Loucy (cell line): ENCODE measurements around the gene LMO7.

Experiments used
- H2AFZ ChIP-seq: fragments of 200-600 bp; sonication (generic); 2 replicates; pipeline ENCODE4 v1.6.0; 2016; ENCODE audit warnings: antibody characterized with exemption, mild to moderate bottlenecking, low read length, moderate library complexity
- H3F3A ChIP-seq: fragments of 200-600 bp; 2 replicates; pipeline ENCODE4 v1.6.0; 2016; ENCODE audit warnings: antibody characterized with exemption, low read depth, mild to moderate bottlenecking
- H3K27me3 ChIP-seq: fragments of 200-600 bp; sonication (generic); 2 replicates; pipeline ENCODE4 v1.6.1; 2014; ENCODE audit warnings: low read length, mild to moderate bottlenecking; ENCODE audit not compliant: insufficient read depth, poor library complexity, severe bottlenecking
- H3K36me3 ChIP-seq: fragments of 200-600 bp; sonication (generic); 2 replicates; pipeline ENCODE4 v1.6.1; 2016; ENCODE audit warnings: low read length; ENCODE audit not compliant: insufficient read depth
- H3K4me1 ChIP-seq: fragments of 200-600 bp; sonication (generic); 2 replicates; pipeline ENCODE4 v1.5.1; 2014; ENCODE audit warnings: low read length, mild to moderate bottlenecking; ENCODE audit not compliant: insufficient read depth, poor library complexity, severe bottlenecking
- H3K4me2 ChIP-seq: fragments of 200-600 bp; sonication (generic); 2 replicates; pipeline ENCODE4 v1.6.0; 2014; ENCODE audit warnings: antibody characterized with exemption, low read length, low read depth, mild to moderate bottlenecking; ENCODE audit not compliant: poor library complexity, severe bottlenecking
- H3K4me3 ChIP-seq: fragments of 200-600 bp; sonication (generic); 2 replicates; pipeline ENCODE4 v1.5.1; 2014; ENCODE audit warnings: low read length, mild to moderate bottlenecking, mixed read lengths; ENCODE audit not compliant: poor library complexity, severe bottlenecking
- H3K79me2 ChIP-seq: fragments of 200-600 bp; sonication (generic); 2 replicates; pipeline ENCODE4 v1.6.1; 2014; ENCODE audit warnings: low read length; ENCODE audit not compliant: insufficient read depth
- H3K9ac ChIP-seq: fragments of 200-600 bp; sonication (generic); 2 replicates; pipeline ENCODE4 v1.6.0; 2014; ENCODE audit warnings: mild to moderate bottlenecking, low read depth, low read length, moderate library complexity; ENCODE audit not compliant: poor library complexity, severe bottlenecking
- H3K9me2 ChIP-seq: fragments of 200-600 bp; sonication (generic); replicated peaks from 2 replicates; pipeline ENCODE4 v1.6.1; 2016; ENCODE audit warnings: low read depth, low read length, mixed read lengths
- H3K9me3 ChIP-seq: fragments of 200-600 bp; sonication (generic); 2 replicates; pipeline ENCODE4 v1.6.1; 2014; ENCODE audit warnings: mild to moderate bottlenecking, antibody characterized with exemption, low read length, low read depth; ENCODE audit not compliant: insufficient read depth
- H4K20me1 ChIP-seq: fragments of 200-600 bp; sonication (generic); 2 replicates; pipeline ENCODE4 v1.6.0; 2014; ENCODE audit warnings: antibody characterized with exemption, low read length, mild to moderate bottlenecking; ENCODE audit not compliant: insufficient read depth, poor library complexity, severe bottlenecking
- CTCF ChIP-seq: fragments of 200-600 bp; sonication (generic); conservative IDR thresholded peaks from 2 replicates; pipeline ENCODE4 v1.5.1; 2014; ENCODE audit warnings: mild to moderate bottlenecking, antibody characterized with exemption, low read length
- EZH2phosphoT487 ChIP-seq: fragments of 200-600 bp; IDR thresholded peaks from 2 replicates; pipeline ENCODE4 v1.6.1; 2018; ENCODE audit warnings: antibody characterized with exemption, mild to moderate bottlenecking, moderate library complexity, borderline replicate concordance

Gene LMO7

GRCh38 chr13:75794663-75795062, 158.5 kb downstream of the LMO7 start:
- no peak for TF ChIP-seq CTCF
- Histone ChIP-seq H3K4me2 (no peak overlapping the region), H3K9me2 (no peaks in the 10 kb centered on the region), H3K4me3 (no peak overlapping the region), H3K9me3 (no peaks in the 10 kb centered on the region), H3F3A (no peaks in the 10 kb centered on the region), H3K4me1 (no peaks in the 10 kb centered on the region), H3K79me2 (no peaks in the 10 kb centered on the region), H3K36me3 (peaks cover 11% of the 10 kb centered on the region; the same call in 1 of the 2 replicates), H4K20me1 (no peaks in the 10 kb centered on the region), H3K9ac (no peak overlapping the region), H3K27me3 (no peaks in the 10 kb centered on the region), H2AFZ (no peak overlapping the region)

GRCh38 chr13:75795274-75795673, 159.1 kb downstream of the LMO7 start:
- H4K20me1 ChIP-seq, result no peaks in the 10 kb centered on the region
- H2AFZ ChIP-seq, result no peak overlapping the region
- TF ChIP-seq EZH2phosphoT487, result no peak
- no peak for TF ChIP-seq CTCF
- H3K36me3 ChIP-seq, result peaks cover 11% of the 10 kb centered on the region; the same call in 1 of the 2 replicates
- no peaks in the 10 kb centered on the region for H3F3A ChIP-seq
- H3K9ac ChIP-seq, result no peak overlapping the region
- no peaks in the 10 kb centered on the region for H3K9me3 ChIP-seq
- H3K4me1 ChIP-seq, result no peaks in the 10 kb centered on the region
- H3K27me3 ChIP-seq, result no peaks in the 10 kb centered on the region
- no peak overlapping the region for H3K4me3 ChIP-seq
- no peaks in the 10 kb centered on the region for H3K79me2 ChIP-seq
- no peaks in the 10 kb centered on the region for H3K9me2 ChIP-seq
- no peak overlapping the region for H3K4me2 ChIP-seq

- Histone ChIP-seq H3K4me1 (no peaks in the 10 kb centered on the region), H3K9me2 (no peaks in the 10 kb centered on the region), H3K79me2 (no peaks in the 10 kb centered on the region), H3K36me3 (peaks cover 11% of the 10 kb centered on the region; the same call in 1 of the 2 replicates), H3K9me3 (no peaks in the 10 kb centered on the region), H3K27me3 (no peaks in the 10 kb centered on the region), H3K4me3 (no peak overlapping the region), H4K20me1 (no peaks in the 10 kb centered on the region), H2AFZ (no peak overlapping the region), H3K9ac (no peak overlapping the region), H3K4me2 (no peak overlapping the region), H3F3A (no peaks in the 10 kb centered on the region)
- TF ChIP-seq EZH2phosphoT487 (no peak), CTCF (no peak)
Observed at GRCh38 chr13:75796825-75797224, 160.7 kb downstream of the LMO7 start.
